DND-41 (cell line): ENCODE results near the gene DCPS.
"Not testable (repeated sequence)": the region's sequence is repeated elsewhere in the genome, so short reads cannot be mapped to it uniquely, and the experiment has no call there.

Experiments
- CTCF ChIP-seq: IDR thresholded peaks from 2 replicates; pipeline ENCODE4 v1.5.1; 2012; ENCODE audit warnings: borderline replicate concordance, low read length, moderate library complexity, mild to moderate bottlenecking; ENCODE audit not compliant: poor library complexity, severe bottlenecking; ENCODE audit errors: extremely low read depth
- EZH2 ChIP-seq: IDR thresholded peaks from 3 replicates; pipeline ENCODE4 v1.6.1; 2012; ENCODE audit warnings: borderline replicate concordance, low read depth, mild to moderate bottlenecking, moderate library complexity, low read length, inconsistent platforms; ENCODE audit not compliant: severe bottlenecking

- TF ChIP-seq CTCF, EZH2: not testable (repeated sequence)
Measured at GRCh38 chr11:126394634-126395072, 90.8 kb downstream of the DCPS start.
